Hair follicular keratinocyte (primary cell): ENCODE data around the gene MTF2. TPM values are rescaled to one million over a fixed set of nuclear protein-coding genes. Genes with fewer than 3 reads are reported as not detected.

ENCODE experiments used
- total RNA-seq: library from RNA; depleted of rRNA; stranded (reverse); fragments of >200 nt; gene quantifications from 2 replicates; pipeline ENCODE4 v1.2.3, GENCODE V29; 2015

Gene MTF2
- 9.8 and 12.8 TPM in 2 replicates for total RNA-seq

GRCh38 chr1:93078986-93079654 is at the start of gene MTF2:
Gene MTF2, plus strand, starts transcription at chr1:93079283. Its CDS starts 244 bp downstream, at chr1:93079527.

GRCh38 chr1:93179886-93180722 is 101.0 kb downstream of the MTF2 start, which contains the start of gene TMED5:
Gene TMED5, minus strand, starts transcription at chr1:93180413. Its CDS starts 171 bp downstream, at chr1:93180242.

GRCh38 chr1:93180723-93181613 is 101.9 kb downstream of the MTF2 start, which contains the start of gene CCDC18:
Gene CCDC18, plus strand, starts transcription at chr1:93180724. Its CDS starts 2,638 bp downstream, at chr1:93183362.

Other genes starting within 250 kb of the MTF2 start
- 1,909 and 2,172 TPM in 2 replicates for gene RPL5, start 247.2 kb upstream of the MTF2 start, total RNA-seq
- 9.8 and 10.2 TPM in 2 replicates for gene DIPK1A, start 117.8 kb upstream of the MTF2 start, total RNA-seq
- gene TMED5, start 101.1 kb downstream of the MTF2 start, total RNA-seq: 39.3 and 47.6 TPM in 2 replicates
- gene CCDC18, start 101.4 kb downstream of the MTF2 start, total RNA-seq: 7.1 and 7.9 TPM in 2 replicates